ENCODE measurements around the gene TLE1. TPM values are rescaled to one million over a fixed set of nuclear protein-coding genes. Genes with fewer than 3 reads are reported as not detected.
A peak's percentile ranks its signal among the peaks of the same experiment; 100 is the strongest.
"Not testable (repeated sequence)": the region's sequence is repeated elsewhere in the genome, so short reads cannot be mapped to it uniquely, and the experiment has no call there.

TLE1 gene
- total and polyA plus RNA-seq, 2 donors = 7.0 to 24.1 TPM

GRCh38 chr9:81613002-81613812 is 76.1 kb downstream of the TLE1 start:
- no peaks in the 10 kb centered on the region for H3K9me3 ChIP-seq (ENCODE audit: control insufficient read depth in 2 of 2, insufficient read depth in 1 of 2, low read length in 1 of 2)
- no peak overlapping the region for H3K27ac ChIP-seq (ENCODE audit: low read depth in 1 of 2, low read length in 1 of 2)
- H3K4me3 ChIP-seq (ENCODE audit: low read length in 2 of 2) = no peak overlapping the region
- no peaks in the 10 kb centered on the region for H3K36me3 ChIP-seq (ENCODE audit: control insufficient read depth in 2 of 2, insufficient read depth in 2 of 2, low read length in 1 of 2)
- DNase-seq (ENCODE audit: low read depth in 6 of 9, low spot score in 9 of 9) = no peak
- peaks cover 8 to 16% of the 10 kb centered on the region in 2 donors for H3K4me1 ChIP-seq (ENCODE audit: control insufficient read depth in 2 of 2, insufficient read depth in 2 of 2, low read length in 2 of 2)
- H3K27me3 ChIP-seq (ENCODE audit: control insufficient read depth in 2 of 2, insufficient read depth in 1 of 2, low read length in 1 of 2) = no peaks in the 10 kb centered on the region
- WGBS = 96% methylated on average over 23 of the region's 23 CpGs

GRCh38 chr9:81611664-81612063 is 77.7 kb downstream of the TLE1 start:
- Histone ChIP-seq H3K27me3 (ENCODE audit: control insufficient read depth in 2 of 2, insufficient read depth in 1 of 2, low read length in 1 of 2) (no peaks in the 10 kb centered on the region), H3K36me3 (ENCODE audit: control insufficient read depth in 2 of 2, insufficient read depth in 2 of 2, low read length in 1 of 2) (no peaks in the 10 kb centered on the region), H3K4me3 (ENCODE audit: low read length in 2 of 2) (no peak overlapping the region), H3K4me1 (ENCODE audit: control insufficient read depth in 2 of 2, insufficient read depth in 2 of 2, low read length in 2 of 2) (peaks cover 8 to 16% of the 10 kb centered on the region in 2 donors), H3K27ac (ENCODE audit: low read depth in 1 of 2, low read length in 1 of 2) (no peak overlapping the region), H3K9me3 (ENCODE audit: control insufficient read depth in 2 of 2, insufficient read depth in 1 of 2, low read length in 1 of 2) (no peaks in the 10 kb centered on the region)
- 98% methylated on average over 23 of the region's 23 CpGs for WGBS
- DNase-seq (ENCODE audit: low read depth in 6 of 9, low spot score in 9 of 9) = no peak

- 91% methylated on average over 4 of the region's 4 CpGs for WGBS
- no peak overlapping the region for H3K4me3 ChIP-seq (ENCODE audit: low read length in 2 of 2)
- no peaks in the 10 kb centered on the region for H3K27me3 ChIP-seq (ENCODE audit: control insufficient read depth in 2 of 2, insufficient read depth in 1 of 2, low read length in 1 of 2)
- H3K27ac ChIP-seq (ENCODE audit: low read depth in 1 of 2, low read length in 1 of 2) = no peak overlapping the region
- H3K36me3 ChIP-seq (ENCODE audit: control insufficient read depth in 2 of 2, insufficient read depth in 2 of 2, low read length in 1 of 2) = no peaks in the 10 kb centered on the region
- no peaks in the 10 kb centered on the region for H3K9me3 ChIP-seq (ENCODE audit: control insufficient read depth in 2 of 2, insufficient read depth in 1 of 2, low read length in 1 of 2)
- DNase-seq (ENCODE audit: low read depth in 6 of 9, low spot score in 9 of 9) = no peak
- peaks cover 8 to 16% of the 10 kb centered on the region in 2 donors for H3K4me1 ChIP-seq (ENCODE audit: control insufficient read depth in 2 of 2, insufficient read depth in 2 of 2, low read length in 2 of 2)
These were observed 78.6 kb downstream of the TLE1 start for GRCh38 chr9:81610740-81611107.

- Histone ChIP-seq H3K4me1 (ENCODE audit: control insufficient read depth in 2 of 2, insufficient read depth in 2 of 2, low read length in 2 of 2) (peaks cover 8 to 16% of the 10 kb centered on the region in 2 donors), H3K27me3 (ENCODE audit: control insufficient read depth in 2 of 2, insufficient read depth in 1 of 2, low read length in 1 of 2) (no peaks in the 10 kb centered on the region), H3K27ac (ENCODE audit: low read depth in 1 of 2, low read length in 1 of 2) (no peak overlapping the region), H3K36me3 (ENCODE audit: control insufficient read depth in 2 of 2, insufficient read depth in 2 of 2, low read length in 1 of 2) (no peaks in the 10 kb centered on the region), H3K9me3 (ENCODE audit: control insufficient read depth in 2 of 2, insufficient read depth in 1 of 2, low read length in 1 of 2) (no peaks in the 10 kb centered on the region), H3K4me3 (ENCODE audit: low read length in 2 of 2) (no peak overlapping the region)
- peak in 4 of 9 donors; percentile 29 to 81 (median 50) for DNase-seq (ENCODE audit: low read depth in 6 of 9, low spot score in 9 of 9)
- WGBS = 47% methylated on average over 8 of the region's 8 CpGs
These were observed 79.3 kb downstream of the TLE1 start for GRCh38 chr9:81609782-81610739.

GRCh38 chr9:81608289-81608657 is 81.1 kb downstream of the TLE1 start:
- DNase-seq (ENCODE audit: low read depth in 6 of 9, low spot score in 9 of 9) = no peak
- Histone ChIP-seq H3K4me3 (ENCODE audit: low read length in 2 of 2) (no peak overlapping the region), H3K4me1 (ENCODE audit: control insufficient read depth in 2 of 2, insufficient read depth in 2 of 2, low read length in 2 of 2) (peaks cover 8 to 16% of the 10 kb centered on the region in 2 donors), H3K36me3 (ENCODE audit: control insufficient read depth in 2 of 2, insufficient read depth in 2 of 2, low read length in 1 of 2) (no peaks in the 10 kb centered on the region), H3K27ac (ENCODE audit: low read depth in 1 of 2, low read length in 1 of 2) (no peak overlapping the region), H3K9me3 (ENCODE audit: control insufficient read depth in 2 of 2, insufficient read depth in 1 of 2, low read length in 1 of 2) (no peaks in the 10 kb centered on the region), H3K27me3 (ENCODE audit: control insufficient read depth in 2 of 2, insufficient read depth in 1 of 2, low read length in 1 of 2) (no peaks in the 10 kb centered on the region)
- WGBS = 75% methylated on average over 4 of the region's 4 CpGs

GRCh38 chr9:81607593-81608288 is 81.6 kb downstream of the TLE1 start:
- no peaks in the 10 kb centered on the region for H3K36me3 ChIP-seq (ENCODE audit: control insufficient read depth in 2 of 2, insufficient read depth in 2 of 2, low read length in 1 of 2)
- no peaks in the 10 kb centered on the region for H3K9me3 ChIP-seq (ENCODE audit: control insufficient read depth in 2 of 2, insufficient read depth in 1 of 2, low read length in 1 of 2)
- WGBS = 86% methylated on average over 5 of the region's 5 CpGs

GRCh38 chr9:81606261-81606660 is 83.1 kb downstream of the TLE1 start:
- H3K36me3 ChIP-seq (ENCODE audit: control insufficient read depth in 2 of 2, insufficient read depth in 2 of 2, low read length in 1 of 2); DNase-seq (ENCODE audit: low read depth in 6 of 9, low spot score in 9 of 9); H3K9me3 ChIP-seq (ENCODE audit: control insufficient read depth in 2 of 2, insufficient read depth in 1 of 2, low read length in 1 of 2): not testable (repeated sequence)

More at GRCh38 chr9:81607593-81608288, 81.6 kb downstream of the TLE1 start:
- no peaks in the 10 kb centered on the region for H3K27me3 ChIP-seq (ENCODE audit: control insufficient read depth in 2 of 2, insufficient read depth in 1 of 2, low read length in 1 of 2)
- DNase-seq (ENCODE audit: low read depth in 6 of 9, low spot score in 9 of 9) = no peak
- H3K27ac ChIP-seq (ENCODE audit: low read depth in 1 of 2, low read length in 1 of 2) = no peak overlapping the region
- H3K4me3 ChIP-seq (ENCODE audit: low read length in 2 of 2) = no peak overlapping the region
- H3K4me1 ChIP-seq (ENCODE audit: control insufficient read depth in 2 of 2, insufficient read depth in 2 of 2, low read length in 2 of 2) = peaks cover 8 to 16% of the 10 kb centered on the region in 2 donors

GRCh38 chr9:81605170-81605670 is 84.1 kb downstream of the TLE1 start:
- Histone ChIP-seq H3K36me3 (ENCODE audit: control insufficient read depth in 2 of 2, insufficient read depth in 2 of 2, low read length in 1 of 2) (no peaks in the 10 kb centered on the region), H3K27me3 (ENCODE audit: control insufficient read depth in 2 of 2, insufficient read depth in 1 of 2, low read length in 1 of 2) (no peaks in the 10 kb centered on the region), H3K4me3 (ENCODE audit: low read length in 2 of 2) (no peak overlapping the region), H3K4me1 (ENCODE audit: control insufficient read depth in 2 of 2, insufficient read depth in 2 of 2, low read length in 2 of 2) (peaks cover 5 to 8% of the 10 kb centered on the region in 2 donors), H3K27ac (ENCODE audit: low read depth in 1 of 2, low read length in 1 of 2) (no peak overlapping the region), H3K9me3 (ENCODE audit: control insufficient read depth in 2 of 2, insufficient read depth in 1 of 2, low read length in 1 of 2) (no peaks in the 10 kb centered on the region)
- WGBS = 96% methylated on average over 8 of the region's 8 CpGs
- DNase-seq (ENCODE audit: low read depth in 6 of 9, low spot score in 9 of 9) = no peak

More at GRCh38 chr9:81606261-81606660, 83.1 kb downstream of the TLE1 start:
- not testable (repeated sequence) for H3K27me3 ChIP-seq (ENCODE audit: control insufficient read depth in 2 of 2, insufficient read depth in 1 of 2, low read length in 1 of 2); H3K27ac ChIP-seq (ENCODE audit: low read depth in 1 of 2, low read length in 1 of 2); H3K4me3 ChIP-seq (ENCODE audit: low read length in 2 of 2)
- H3K4me1 ChIP-seq (ENCODE audit: control insufficient read depth in 2 of 2, insufficient read depth in 2 of 2, low read length in 2 of 2) = peaks cover 8 to 16% of the 10 kb centered on the region in 2 donors
